NCI-H524 (cell line): ENCODE data around the gene PARD3B.

ENCODE experiments used
- DNase-seq, 2 experiments: peaks; one replicate each; lab custom pipeline; 2025; lab: John Stamatoyannopoulos, UW

PARD3B gene

DNA sequence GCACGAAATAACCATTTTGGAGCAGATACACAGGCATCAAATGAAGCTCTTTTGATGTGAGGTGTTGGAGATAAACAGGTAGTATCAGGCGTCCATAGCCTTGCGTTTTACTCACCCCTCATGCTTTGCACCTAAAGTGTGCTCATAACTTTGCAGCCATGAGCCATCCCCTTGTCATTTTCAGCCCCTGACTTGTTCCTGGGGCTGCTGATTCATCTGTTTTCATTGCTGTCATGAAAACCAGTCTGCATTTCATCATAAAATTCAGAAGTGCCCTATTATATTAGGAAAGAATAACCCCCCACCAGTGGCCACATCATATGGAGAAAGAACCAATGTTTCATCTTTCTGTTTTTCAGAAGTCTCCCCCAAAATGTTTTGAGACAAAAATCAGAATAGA lies 807.3 kb downstream of the PARD3B start:
- DNase-seq = no peak

GRCh38 chr2:205357732-205358131 lies 812.5 kb downstream of the PARD3B start:
- DNase-seq = no peak

DNA sequence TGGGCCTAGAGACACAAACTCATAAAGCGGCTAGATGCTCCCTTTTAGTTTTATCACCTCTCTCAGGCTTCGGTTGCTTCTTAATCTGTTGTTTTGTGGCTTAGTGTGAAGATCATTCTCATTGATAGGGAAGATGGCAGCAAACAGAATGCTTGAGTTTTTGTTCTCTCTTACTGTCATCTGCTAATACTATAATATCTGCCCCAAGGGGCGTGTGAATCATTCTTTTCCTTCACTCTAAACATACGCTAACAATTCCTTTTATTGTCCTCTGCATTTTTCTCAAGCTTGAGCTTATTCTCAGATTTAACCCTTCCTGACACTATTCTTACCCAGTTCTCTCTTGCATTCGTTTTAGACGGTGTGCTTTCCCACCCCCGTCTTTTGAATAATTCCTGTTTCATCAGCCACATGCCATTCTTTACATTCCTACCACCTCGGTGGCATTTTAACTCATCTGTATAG lies 813.1 kb downstream of the PARD3B start:
- no peak for DNase-seq

DNA sequence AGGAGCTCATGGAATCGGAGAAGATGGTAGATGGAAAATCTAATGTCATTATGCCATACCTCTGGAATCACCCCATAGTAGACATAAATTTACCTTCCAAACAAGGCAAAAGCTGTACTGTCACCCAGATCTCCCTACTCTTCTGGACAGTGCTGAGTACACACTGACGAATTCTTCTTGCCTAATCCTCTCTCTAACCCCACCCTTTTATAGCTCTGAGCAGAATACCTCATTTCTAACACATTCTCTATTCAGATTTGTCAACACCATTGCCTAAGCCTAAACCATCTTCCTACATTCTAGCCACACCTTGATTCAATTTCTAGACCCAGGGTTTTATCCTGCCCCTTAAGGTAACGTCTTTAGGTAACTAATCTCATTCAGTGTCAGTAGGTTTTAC lies 816.0 kb downstream of the PARD3B start:
- no peak for DNase-seq

DNA sequence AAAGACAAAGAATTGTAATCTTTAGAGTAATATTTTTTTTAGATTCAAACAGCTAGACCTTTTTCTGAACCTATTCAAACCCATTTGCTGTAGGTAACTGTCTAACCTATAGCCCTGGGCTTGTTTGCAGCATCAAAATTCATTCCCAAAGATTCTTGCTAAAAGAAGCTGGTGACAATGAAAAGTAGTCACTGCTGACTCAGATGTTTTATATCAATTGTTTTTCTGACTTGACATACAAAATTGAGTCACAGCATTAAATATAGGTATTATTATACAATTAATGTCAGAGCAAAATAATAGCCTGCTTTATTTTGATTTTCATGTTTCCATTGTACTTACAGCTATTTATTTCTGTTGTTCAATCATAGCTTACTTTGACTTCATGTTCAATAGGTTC lies 816.7 kb downstream of the PARD3B start:
- no peak for DNase-seq

GRCh38 chr2:205364261-205364660 lies 819.0 kb downstream of the PARD3B start:
- peak; percentile 84 to 96 for DNase-seq

DNA sequence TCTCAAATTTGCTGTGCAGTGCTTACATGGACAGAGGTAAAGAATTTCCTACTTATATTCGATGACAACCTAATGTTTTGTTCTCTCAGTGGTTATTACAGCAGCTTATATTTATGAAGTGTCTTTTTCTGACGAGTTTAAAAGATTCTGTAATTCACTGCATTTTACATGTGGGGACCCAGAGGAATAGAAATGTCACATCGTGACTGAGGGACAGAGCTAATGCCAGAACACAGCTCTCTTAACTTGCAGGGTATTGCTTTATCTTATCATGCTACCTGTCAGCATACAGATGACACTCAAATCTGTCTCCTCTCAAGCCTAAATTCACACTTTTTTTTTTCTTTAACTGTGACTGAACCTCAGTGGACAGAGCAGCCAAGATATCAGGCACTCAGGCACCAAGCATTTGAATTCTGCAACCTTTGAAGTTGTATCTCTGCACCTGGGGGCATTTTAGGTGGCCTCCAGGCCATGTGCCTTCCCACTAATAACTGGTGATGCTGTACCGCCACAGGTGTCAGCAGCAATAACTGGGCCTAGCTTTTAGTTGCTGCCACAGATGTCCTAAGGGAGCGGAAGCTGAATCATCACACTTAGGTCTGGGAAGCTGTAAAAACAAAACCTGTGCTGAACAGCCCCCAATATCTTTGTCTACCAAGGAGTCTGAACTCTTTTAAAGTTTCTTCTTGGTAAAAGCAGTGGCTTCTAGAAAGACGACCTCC lies 821.2 kb downstream of the PARD3B start:
- no peak for DNase-seq

DNA sequence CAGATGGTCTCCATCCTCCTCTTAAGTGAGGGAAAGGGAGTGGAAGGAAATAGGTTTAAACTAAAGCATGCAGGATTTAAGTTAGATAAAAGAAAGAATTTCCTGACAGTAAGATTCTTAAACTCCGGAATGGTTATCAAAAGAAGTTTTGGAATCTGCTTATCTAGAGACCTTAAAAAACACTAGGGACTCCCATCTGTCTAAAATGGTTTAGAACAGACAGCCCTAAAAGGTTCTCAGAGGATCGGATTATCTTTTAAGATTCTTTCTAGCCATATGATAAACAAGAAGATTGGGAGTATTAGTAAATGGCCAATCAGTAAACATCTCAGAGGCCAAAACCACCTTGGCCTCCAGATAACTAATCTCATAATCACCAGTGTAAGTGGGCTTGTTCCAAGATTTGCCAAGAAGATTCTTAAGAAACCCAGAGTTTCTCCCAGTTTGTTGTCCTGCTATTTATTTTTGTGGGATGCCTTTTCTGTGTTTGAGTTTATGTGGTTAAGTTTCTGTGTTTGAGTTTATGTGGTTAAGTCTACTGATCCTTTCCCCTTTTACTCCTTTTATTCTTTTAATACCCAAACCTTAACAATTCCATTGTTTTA lies 822.2 kb downstream of the PARD3B start:
- peak in 1 of 2 experiments; percentile 24 for DNase-seq

- DNase-seq = no peak
Measured at GRCh38 chr2:205369813-205370212, 824.5 kb downstream of the PARD3B start.

DNA sequence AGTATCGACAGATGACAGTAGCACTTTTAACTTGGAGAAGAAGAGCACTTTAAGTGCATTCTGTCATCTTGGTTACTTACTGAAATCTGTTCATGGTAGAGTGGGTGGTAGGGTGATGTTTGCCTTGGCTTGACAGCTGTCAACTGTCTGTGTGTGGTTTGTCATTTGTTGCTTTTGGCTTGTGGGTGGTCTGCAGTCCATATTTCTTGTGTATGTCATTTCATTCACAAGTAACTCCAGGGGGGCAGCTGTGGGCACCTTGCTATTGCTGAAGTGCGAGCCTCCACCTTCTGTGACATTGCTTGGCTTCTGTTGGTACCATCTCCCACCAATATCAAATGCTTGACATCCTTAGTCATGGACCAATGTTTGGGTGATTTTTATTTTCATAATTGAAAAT lies 825.5 kb downstream of the PARD3B start:
- peak in 1 of 2 experiments; percentile 64 for DNase-seq

DNA sequence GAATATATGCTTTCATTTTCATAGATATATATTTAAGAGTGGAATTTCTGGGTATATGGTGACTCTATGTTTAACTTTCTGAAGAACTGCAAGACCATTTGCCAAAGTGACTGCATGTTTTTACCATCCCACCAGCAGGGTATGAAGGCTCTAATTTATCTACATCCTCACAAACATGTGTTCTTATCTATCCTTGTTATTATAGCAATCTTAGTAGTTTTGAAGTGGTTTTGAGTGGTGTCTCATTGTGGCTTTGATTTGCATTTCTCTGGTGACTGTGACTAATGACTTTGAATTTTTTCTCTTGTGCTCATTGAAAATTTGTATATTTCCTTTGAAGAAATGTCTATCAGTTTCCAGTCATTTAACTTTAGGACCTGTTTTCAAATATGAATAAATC lies 826.9 kb downstream of the PARD3B start:
- peak in 1 of 2 experiments; percentile 51 for DNase-seq

GRCh38 chr2:205375461-205376448 lies 830.5 kb downstream of the PARD3B start:
- DNase-seq = no peak

DNA sequence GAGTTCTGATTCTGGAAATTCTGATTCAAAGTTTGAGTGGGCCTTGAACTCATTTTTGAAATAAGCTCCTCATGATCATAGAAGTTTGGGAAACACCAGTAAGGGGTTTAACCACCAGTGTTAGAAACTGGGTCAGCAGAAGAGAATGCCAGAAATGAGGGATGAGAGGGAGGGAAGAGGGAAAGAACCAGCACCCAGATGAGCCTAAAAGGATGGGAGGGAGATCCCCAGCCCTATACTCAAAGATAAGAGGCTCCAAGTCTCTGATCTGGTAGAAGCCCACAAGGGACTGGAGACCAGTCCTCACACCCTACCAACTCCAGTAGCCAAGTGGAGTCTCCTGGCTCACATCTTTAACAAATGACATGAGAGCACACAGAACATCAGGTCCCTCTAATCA lies 832.0 kb downstream of the PARD3B start:
- no peak for DNase-seq

- DNase-seq = no peak
Measured at GRCh38 chr2:205383601-205384000, 838.3 kb downstream of the PARD3B start.

DNA sequence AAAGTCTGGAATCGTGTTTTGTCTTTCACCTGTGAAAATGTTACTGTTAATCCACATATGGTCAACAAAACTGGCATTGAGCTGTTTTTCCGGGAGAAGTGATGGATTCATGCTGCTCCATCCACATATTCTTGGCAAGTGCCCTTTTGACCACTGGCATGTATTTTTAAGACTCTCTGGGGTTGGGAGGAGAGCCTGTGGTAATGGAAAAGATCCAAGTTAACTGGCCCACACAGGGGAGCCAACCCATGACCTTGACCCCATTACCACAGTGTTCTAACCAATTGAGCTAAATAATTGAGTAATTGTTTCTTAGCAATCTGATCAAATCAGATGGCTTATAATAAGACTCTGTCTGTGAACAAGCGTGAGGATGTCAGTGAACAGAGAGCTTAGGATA lies 840.8 kb downstream of the PARD3B start:
- DNase-seq = no peak

GRCh38 chr2:205387350-205388055 lies 842.2 kb downstream of the PARD3B start:
- DNase-seq = no peak

- no peak for DNase-seq
Measured at GRCh38 chr2:205390866-205391265, 845.6 kb downstream of the PARD3B start.

DNA sequence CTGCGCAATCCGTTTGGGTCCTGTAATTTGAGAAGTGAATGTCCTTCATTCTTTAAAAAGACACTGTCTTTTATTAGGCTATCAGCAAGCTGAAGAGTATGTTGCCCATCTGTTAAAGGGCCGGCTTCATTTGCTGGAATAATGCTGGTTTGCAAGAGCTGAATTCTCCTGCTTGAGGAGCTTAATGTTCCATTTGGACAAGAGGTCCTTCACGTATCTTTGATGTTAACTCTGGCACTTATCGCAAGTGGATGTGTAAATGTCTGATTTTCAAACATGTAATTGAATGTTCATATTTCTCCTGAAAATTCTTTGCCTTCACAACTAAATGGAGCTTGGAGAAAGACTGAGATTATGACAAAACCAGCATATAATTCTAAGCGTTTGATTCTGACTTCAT lies 856.2 kb downstream of the PARD3B start:
- DNase-seq = peak; percentile 67 to 93

DNA sequence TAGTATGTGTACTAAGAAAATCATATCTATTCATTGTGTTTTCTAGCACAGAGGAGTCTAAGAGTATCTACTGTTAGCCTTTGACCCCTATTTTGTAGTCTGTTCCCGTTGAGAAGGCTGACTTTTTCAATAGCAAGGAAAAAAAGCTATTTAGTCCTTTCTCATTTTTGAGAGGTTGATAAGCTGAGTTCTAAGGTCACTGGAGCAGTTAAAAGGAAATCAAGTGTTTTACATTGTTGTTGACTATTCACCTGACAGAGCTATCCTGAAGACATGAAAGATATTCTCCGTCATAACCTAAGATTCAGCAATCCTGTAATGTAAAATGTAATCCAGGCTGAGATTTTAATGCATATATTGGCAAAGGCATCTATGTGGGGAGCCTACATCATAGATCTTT lies 856.7 kb downstream of the PARD3B start:
- DNase-seq = no peak

DNA sequence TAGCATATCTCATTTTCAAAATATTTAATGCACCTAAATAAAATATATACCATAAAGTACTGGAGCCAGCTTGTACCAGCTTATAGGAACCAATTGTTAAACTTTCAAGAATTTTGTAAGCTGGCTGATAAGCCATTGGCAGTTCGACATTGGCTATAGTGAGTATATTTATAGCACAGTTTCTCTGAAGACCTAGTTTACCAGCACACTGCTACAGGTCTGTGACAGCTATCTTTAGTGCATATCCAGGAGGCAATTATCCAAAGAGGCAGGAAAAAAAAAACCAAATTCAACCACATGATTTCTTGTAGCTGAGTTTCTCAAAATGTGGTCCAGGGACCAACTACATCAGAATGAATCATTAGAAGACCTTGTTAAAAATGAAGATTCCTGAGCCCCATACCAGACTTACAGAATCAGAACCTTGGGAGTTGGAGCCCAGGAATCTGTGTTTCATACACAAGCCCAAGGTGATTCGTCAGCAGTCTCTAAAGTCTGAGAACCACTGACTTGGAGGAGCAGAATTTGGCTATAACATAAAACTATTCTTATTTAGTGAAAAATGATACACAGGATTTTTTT lies 858.1 kb downstream of the PARD3B start:
- DNase-seq = no peak

DNA sequence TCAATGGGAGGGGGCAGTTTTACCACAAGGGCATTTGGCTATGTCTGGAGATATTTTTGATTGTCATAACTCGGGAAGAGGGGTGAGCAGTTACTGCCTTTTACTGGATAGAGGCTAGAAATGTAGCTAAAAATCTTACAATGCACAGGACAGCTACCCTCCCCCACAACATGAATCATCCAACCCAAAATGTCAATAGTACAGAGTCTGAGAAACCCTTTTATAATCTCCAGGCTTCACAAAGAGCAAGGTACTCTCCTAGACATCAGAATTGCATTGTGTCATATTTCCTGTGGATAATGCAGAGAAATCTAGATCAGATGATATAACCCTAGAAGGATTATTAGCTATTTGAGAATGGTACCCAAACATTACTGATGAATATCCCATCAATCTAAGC lies 859.9 kb downstream of the PARD3B start:
- DNase-seq = no peak

DNA sequence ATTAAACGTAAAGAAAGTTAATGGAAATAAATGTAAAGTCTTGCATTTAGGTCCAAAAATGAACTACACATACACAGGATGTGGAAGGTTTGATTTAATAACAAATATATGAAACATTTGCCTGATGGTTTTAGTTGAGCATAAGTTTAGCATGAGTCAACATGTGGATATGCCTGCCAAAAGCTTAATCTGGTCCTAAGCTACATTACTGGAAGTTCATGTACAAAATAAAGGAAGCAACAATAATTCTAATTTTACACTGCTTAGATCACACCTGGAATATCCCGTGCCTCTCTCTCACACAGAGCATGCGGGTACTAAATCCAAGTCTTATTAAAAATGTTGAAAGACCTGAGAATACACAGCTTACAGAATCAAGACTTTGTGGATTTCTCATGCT lies 860.5 kb downstream of the PARD3B start:
- DNase-seq = no peak
